GM12878 (cell line): Measurements from ENCODE around the gene MAGI2. TPM values are rescaled to one million over a fixed set of nuclear protein-coding genes. Genes with fewer than 3 reads are reported as not detected.

ENCODE experiments used
- ATAC-seq: fragments of 200-7000 bp; cut with Tn5 transposase; 3 replicates; pipeline ENCODE4 v1.9.1; 2020; ENCODE audit warnings: mild to moderate bottlenecking, moderate library complexity
- BruUV-seq: library from RNA; stranded (reverse); fragments of 400-500 nt; replicated peaks from 2 replicates; lab custom pipeline; 2021; lab: Mats Ljungman, UMichigan
- CTCF ChIA-PET: fragments of 300-600 bp; sonication (Branson Sonifier 250); formaldehyde crosslinking; extraction: SDS; loops from one replicate; lab custom pipeline; 2021; ENCODE audit warnings: inconsistent platforms; lab: Yijun Ruan, JAX
- POLR2A ChIA-PET: fragments of 350-600 bp; formaldehyde crosslinking; extraction: SDS; loops from one replicate; lab custom pipeline; 2021; ENCODE audit warnings: inconsistent platforms; lab: Charles Lee
- RAD21 ChIA-PET: fragments of 300-600 bp; sonication (Branson Sonifier 250); formaldehyde crosslinking; loops from one replicate; lab custom pipeline; 2023; ENCODE audit warnings: antibody characterized with exemption; ENCODE audit not compliant: unreplicated experiment; lab: Charles Lee
- SMC1A ChIA-PET: fragments of 300-600 bp; sonication (Branson Sonifier 250); formaldehyde crosslinking; loops from one replicate; lab custom pipeline; 2023; ENCODE audit not compliant: unreplicated experiment, uncharacterized antibody; lab: Charles Lee
- DNase-seq: peaks from one replicate; pipeline ENCODE4 v3.0.0-alpha.2; 2011; ENCODE audit warnings: low read depth, low spot score
- FAIRE-seq: peaks from 3 replicates; lab custom pipeline; 2011; peaks lifted over from hg19 to GRCh38; lab: Jason Lieb, UNC
- H2AFZ ChIP-seq: 2 replicates; pipeline ENCODE4 v1.6.0; 2011; ENCODE audit warnings: low read depth, low read length, control low read depth; ENCODE audit not compliant: control insufficient read depth
- H3K27ac ChIP-seq: 2 replicates; pipeline ENCODE4 v1.5.1; 2011; ENCODE audit warnings: control low read depth; ENCODE audit not compliant: control insufficient read depth, insufficient read depth
- H3K27me3 ChIP-seq, 2 experiments: replicated peaks in 1 of 2; 2 replicates each; pipeline versions ENCODE4 v1.6.0 to v1.6.1; 2011; ENCODE audit warnings: low read length in 1 of 2; ENCODE audit not compliant: control insufficient read depth in 2 of 2, insufficient read depth in 2 of 2
- H3K36me3 ChIP-seq, 2 experiments: 2 replicates each; pipeline ENCODE4 v1.5.1; 2011; ENCODE audit warnings: low read length in 1 of 2; ENCODE audit not compliant: control insufficient read depth in 2 of 2, insufficient read depth in 2 of 2
- H3K4me1 ChIP-seq: 2 replicates; pipeline ENCODE4 v1.6.1; 2011; ENCODE audit warnings: mild to moderate bottlenecking, low read length, moderate library complexity, mixed read lengths; ENCODE audit not compliant: control insufficient read depth, insufficient read depth
- H3K4me2 ChIP-seq: 2 replicates; pipeline ENCODE4 v1.6.0; 2011; ENCODE audit warnings: control low read depth; ENCODE audit not compliant: control insufficient read depth, insufficient read depth
- H3K4me3 ChIP-seq: fragments of 200-600 bp; sonication (generic); 2 replicates; pipeline ENCODE4 v1.5.1; 2016
- H3K79me2 ChIP-seq: 2 replicates; pipeline ENCODE4 v1.6.0; 2011; ENCODE audit warnings: low read length; ENCODE audit not compliant: control insufficient read depth, insufficient read depth
- H3K9ac ChIP-seq: 2 replicates; pipeline ENCODE4 v1.8.0; 2011; ENCODE audit warnings: low read length, control low read depth, mixed read lengths; ENCODE audit not compliant: control insufficient read depth, insufficient read depth
- H3K9me3 ChIP-seq: replicated peaks from 3 replicates; pipeline ENCODE4 v1.5.1; 2011; ENCODE audit warnings: mild to moderate bottlenecking, low read length; ENCODE audit not compliant: control insufficient read depth, insufficient read depth
- H4K20me1 ChIP-seq: 2 replicates; pipeline ENCODE4 v1.6.0; 2011; ENCODE audit not compliant: control insufficient read depth, insufficient read depth
- BRCA1 ChIP-seq: IDR thresholded peaks from 2 replicates; pipeline ENCODE4 v1.6.1; 2011; ENCODE audit warnings: low read depth, low read length, improper control_type of control experiment
- CHD1 ChIP-seq: IDR thresholded peaks from 2 replicates; pipeline ENCODE4 v1.6.1; 2012; ENCODE audit warnings: low read depth, low read length, improper control_type of control experiment
- NR2C1 ChIP-seq: fragments of 450-650 bp; IDR thresholded peaks from 2 replicates; pipeline ENCODE4 v1.6.1; 2017; ENCODE audit warnings: antibody characterized with exemption, mild to moderate bottlenecking, moderate library complexity
- POLR2A ChIP-seq: IDR thresholded peaks from 2 replicates; pipeline ENCODE4 v1.6.1; 2011; ENCODE audit warnings: low read depth, mild to moderate bottlenecking, low read length
- SMAD1 ChIP-seq: fragments of 450-650 bp; IDR thresholded peaks from 2 replicates; pipeline ENCODE4 v1.6.1; 2018; ENCODE audit warnings: mild to moderate bottlenecking, low read depth; ENCODE audit not compliant: partially characterized antibody
- STAT1 ChIP-seq: fragments of 450-650 bp; conservative IDR thresholded peaks from 2 replicates; pipeline ENCODE4 v1.6.1; 2014; ENCODE audit warnings: antibody characterized with exemption, mild to moderate bottlenecking
- ZBED1 ChIP-seq: IDR thresholded peaks from 2 replicates; pipeline ENCODE4 v1.6.1; 2016; ENCODE audit warnings: borderline replicate concordance
- ZNF217 ChIP-seq: fragments of 450-650 bp; IDR thresholded peaks from 2 replicates; pipeline ENCODE4 v1.6.1; 2017; ENCODE audit warnings: antibody characterized with exemption, mild to moderate bottlenecking
- ZSCAN29 ChIP-seq: fragments of 450-650 bp; IDR thresholded peaks from 2 replicates; pipeline ENCODE4 v1.6.1; 2017; ENCODE audit warnings: mild to moderate bottlenecking, moderate library complexity
- WGBS: methylation state at CpG from one replicate; pipeline ENCODE4 v1.1.6; 2016; ENCODE audit warnings: low lambda C conversion rate; ENCODE audit not compliant: insufficient replicate concordance, insufficient coverage; ENCODE audit errors: missing lambda C conversion rate; 5-methylcytosine and 5-hydroxymethylcytosine counted together
- in situ Hi-C: fragments of 300-500 bp; cut with MboI; formaldehyde crosslinking; loops from 9 replicates; pipeline ENCODE4 v1.14.3; 2018; ENCODE audit warnings: mixed read lengths
- intact Hi-C: fragments of 100-400 bp; cut with micrococcal nuclease; formaldehyde crosslinking; loops from one replicate; pipeline ENCODE4 v1.14.2; 2022; ENCODE audit not compliant: unreplicated experiment
- polyA plus RNA-seq, 11 experiments: library from polyadenylated mRNA; depleted of rRNA in 4 of 11; unstranded in 6 of 11; stranded (reverse) in 5 of 11; fragments of >200 nt; fragmentation: Nextera tagmentation in 4 of 11; fragmentation: Illumina TruSeq in 1 of 11; extraction: Ambion mirVana in 4 of 11; extraction: Trizol in 1 of 11; gene quantifications; 1 replicate in 1 of 11; 2 replicates in 10 of 11; pipeline versions ENCODE4 v1.2.1 to v1.2.3, GENCODE V29; 2011 to 2016; ENCODE audit warnings: inconsistent platforms in 2 of 11, missing spikeins in 2 of 11, low read depth in 1 of 11
- total RNA-seq, 4 experiments: library from RNA; depleted of rRNA in 3 of 4; stranded (reverse); fragments of >200 nt in 3 of 4; fragmentation: Illumina TruSeq in 1 of 4; extraction: Trizol in 1 of 4; gene quantifications; 2 replicates each; pipeline versions ENCODE4 v1.2.1 to v1.2.3, GENCODE V29; 2013 to 2021
- TF ChIP-seq, protein P1 (sequence below): fragments of 450-650 bp; conservative IDR thresholded peaks from 2 replicates; pipeline ENCODE4 v1.6.1; 2017; ENCODE audit warnings: mild to moderate bottlenecking, moderate library complexity
- TF ChIP-seq, protein P2 (sequence below): fragments of 450-650 bp; IDR thresholded peaks from 2 replicates; pipeline ENCODE4 v1.6.1; 2017; ENCODE audit warnings: borderline replicate concordance

The MAGI2 gene
- total and polyA plus RNA-seq, 10 of the 15 experiments (the other 5 are each of a cell fraction or from before 2014, with no cell fraction given), result 0.01 to 0.31 (median 0.05) TPM; not detected in 2

DNA sequence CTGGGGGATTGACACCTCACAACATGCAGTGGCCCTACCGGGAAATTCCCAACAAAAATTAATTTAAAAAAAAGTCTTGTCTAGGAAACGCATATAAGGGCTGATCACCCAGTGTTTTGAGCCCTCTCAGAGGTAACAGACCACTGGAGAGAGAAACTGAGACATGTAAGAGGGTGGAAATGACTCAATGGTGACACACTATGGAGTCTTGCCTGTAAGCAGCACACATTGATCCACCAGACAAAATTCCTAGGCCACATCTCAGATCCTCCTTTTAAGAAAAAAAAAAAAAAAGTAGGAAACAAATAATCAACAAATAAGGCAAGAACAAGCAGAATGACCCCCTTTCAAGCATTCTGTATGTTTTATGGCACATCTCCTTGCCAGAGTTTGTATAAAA lies 296.2 kb downstream of the MAGI2 start (continued):
- TF ChIP-seq, protein P1, sequence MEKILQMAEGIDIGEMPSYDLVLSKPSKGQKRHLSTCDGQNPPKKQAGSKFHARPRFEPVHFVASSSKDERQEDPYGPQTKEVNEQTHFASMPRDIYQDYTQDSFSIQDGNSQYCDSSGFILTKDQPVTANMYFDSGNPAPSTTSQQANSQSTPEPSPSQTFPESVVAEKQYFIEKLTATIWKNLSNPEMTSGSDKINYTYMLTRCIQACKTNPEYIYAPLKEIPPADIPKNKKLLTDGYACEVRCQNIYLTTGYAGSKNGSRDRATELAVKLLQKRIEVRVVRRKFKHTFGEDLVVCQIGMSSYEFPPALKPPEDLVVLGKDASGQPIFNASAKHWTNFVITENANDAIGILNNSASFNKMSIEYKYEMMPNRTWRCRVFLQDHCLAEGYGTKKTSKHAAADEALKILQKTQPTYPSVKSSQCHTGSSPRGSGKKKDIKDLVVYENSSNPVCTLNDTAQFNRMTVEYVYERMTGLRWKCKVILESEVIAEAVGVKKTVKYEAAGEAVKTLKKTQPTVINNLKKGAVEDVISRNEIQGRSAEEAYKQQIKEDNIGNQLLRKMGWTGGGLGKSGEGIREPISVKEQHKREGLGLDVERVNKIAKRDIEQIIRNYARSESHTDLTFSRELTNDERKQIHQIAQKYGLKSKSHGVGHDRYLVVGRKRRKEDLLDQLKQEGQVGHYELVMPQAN, result no peak
- TF ChIP-seq SMAD1 (no peak), POLR2A (no peak), STAT1 (no peak), ZNF217 (no peak), BRCA1 (no peak), ZBED1 (no peak), NR2C1 (no peak)
- TF ChIP-seq, protein P2, sequence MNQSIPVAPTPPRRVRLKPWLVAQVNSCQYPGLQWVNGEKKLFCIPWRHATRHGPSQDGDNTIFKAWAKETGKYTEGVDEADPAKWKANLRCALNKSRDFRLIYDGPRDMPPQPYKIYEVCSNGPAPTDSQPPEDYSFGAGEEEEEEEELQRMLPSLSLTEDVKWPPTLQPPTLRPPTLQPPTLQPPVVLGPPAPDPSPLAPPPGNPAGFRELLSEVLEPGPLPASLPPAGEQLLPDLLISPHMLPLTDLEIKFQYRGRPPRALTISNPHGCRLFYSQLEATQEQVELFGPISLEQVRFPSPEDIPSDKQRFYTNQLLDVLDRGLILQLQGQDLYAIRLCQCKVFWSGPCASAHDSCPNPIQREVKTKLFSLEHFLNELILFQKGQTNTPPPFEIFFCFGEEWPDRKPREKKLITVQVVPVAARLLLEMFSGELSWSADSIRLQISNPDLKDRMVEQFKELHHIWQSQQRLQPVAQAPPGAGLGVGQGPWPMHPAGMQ, result no peak

DNA sequence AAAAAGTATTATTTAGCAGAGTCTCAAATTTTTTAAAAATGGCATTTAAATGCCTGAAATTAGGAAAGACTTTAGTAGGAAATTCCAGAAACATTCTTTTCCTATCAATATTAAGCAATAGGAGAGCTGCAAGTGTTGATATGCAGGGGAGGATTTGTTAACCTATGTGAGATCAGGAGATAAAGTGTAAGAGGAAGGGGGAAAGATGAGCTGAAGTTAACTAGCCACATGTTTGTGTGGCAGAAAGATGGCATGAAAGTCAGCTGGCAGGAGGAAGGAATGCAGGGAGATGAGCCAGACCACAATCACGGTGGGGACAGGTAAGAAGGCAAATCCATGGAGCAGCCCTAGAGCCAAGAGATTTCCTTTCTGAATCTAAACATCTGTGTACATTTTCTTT lies 303.6 kb downstream of the MAGI2 start:
- no TSS peak for BruUV-seq
- H3K27ac ChIP-seq, result no peak overlapping the region
- H3K9me3 ChIP-seq, result no peaks in the 10 kb centered on the region; the same call in 2 of the 3 replicates
- in situ Hi-C loops, result no loop called here
- RAD21 ChIA-PET, result no interaction called here
- WGBS, result 0% methylated on average over 1 of the region's 1 CpG
- ATAC-seq (no peak), DNase-seq (no peak), FAIRE-seq (no peak)
- TF ChIP-seq ZSCAN29, result no peak
- no peak for TF ChIP-seq CHD1
- H3K9ac ChIP-seq, result no peak overlapping the region
- CTCF ChIA-PET, result no interaction called here
- POLR2A ChIA-PET, result no interaction called here
- no peaks in the 10 kb centered on the region for H3K27me3 ChIP-seq
- H3K4me2 ChIP-seq, result no peak overlapping the region
- H3K4me1 ChIP-seq, result no peaks in the 10 kb centered on the region
- SMC1A ChIA-PET, result no interaction called here
- H2AFZ ChIP-seq, result no peak overlapping the region
- no peaks in the 10 kb centered on the region for H3K79me2 ChIP-seq
- no peak overlapping the region for H3K4me3 ChIP-seq
- H3K36me3 ChIP-seq, result no peaks in the 10 kb centered on the region
- intact Hi-C loops, result no loop called here
- H4K20me1 ChIP-seq, result no peaks in the 10 kb centered on the region
